ENCODE data around the gene CARMIL1.
"Not testable (repeated sequence)": the region's sequence is repeated elsewhere in the genome, so short reads cannot be mapped to it uniquely, and the experiment has no call there.

CARMIL1 gene

DNA sequence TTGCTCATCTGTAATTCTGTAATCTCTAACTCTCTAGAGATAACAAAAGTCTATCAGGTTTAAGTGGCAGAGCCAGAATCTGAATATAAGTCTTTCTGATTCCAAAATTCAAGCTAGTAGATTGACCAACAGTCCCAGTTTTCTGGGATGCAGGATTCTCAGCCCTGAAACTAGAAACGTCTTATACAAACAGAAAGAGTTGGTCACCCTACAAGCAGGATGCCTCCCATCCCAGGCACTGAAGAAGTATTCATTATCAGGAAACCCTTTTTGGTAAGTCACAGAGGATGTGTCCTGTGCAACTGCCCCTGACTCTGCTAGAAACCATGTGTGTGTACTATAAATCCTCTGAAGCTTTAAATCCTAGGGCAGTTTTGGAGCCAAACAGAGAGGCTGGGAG lies 135.0 kb downstream of the CARMIL1 start:
- DNase-seq, result no peak

DNA sequence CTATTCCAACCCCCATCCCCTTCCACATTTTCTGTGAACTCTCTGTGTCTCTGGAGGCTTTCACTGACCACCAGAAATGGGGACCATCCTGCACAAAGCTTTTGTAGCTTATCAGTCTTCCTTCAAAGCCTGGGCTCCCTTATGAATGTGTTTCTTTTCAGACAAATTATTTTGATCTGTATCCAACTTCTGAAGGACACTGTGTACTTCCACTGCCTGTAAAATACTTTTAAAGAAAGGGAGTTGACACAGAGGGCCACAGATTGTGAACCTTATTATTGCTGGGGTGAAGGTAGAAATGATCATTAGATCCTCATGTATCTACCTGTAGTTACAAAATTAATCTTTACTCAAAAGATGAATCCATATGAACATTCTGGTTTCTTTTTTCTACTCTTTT lies 135.6 kb downstream of the CARMIL1 start:
- no peak for DNase-seq

DNA sequence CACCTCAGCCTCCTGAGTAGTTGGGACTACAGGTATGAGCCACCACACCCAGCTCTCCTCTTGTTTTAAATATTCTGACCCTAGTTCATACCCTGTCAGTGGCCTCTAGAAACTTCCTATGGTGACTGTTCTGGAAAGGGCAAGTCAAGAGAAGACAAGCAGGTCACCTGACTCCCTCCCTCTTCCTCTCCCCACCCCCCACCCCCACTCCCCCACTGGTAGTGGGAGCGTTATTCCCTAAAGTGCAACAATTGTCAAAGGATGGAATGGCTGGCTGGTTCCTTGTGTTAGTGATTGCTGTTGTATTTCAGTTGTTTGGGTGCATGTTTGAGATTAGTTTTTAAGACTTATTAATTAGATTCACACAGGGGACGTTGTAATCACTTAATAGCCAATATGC lies 136.1 kb downstream of the CARMIL1 start:
- DNase-seq, result no peak

DNA sequence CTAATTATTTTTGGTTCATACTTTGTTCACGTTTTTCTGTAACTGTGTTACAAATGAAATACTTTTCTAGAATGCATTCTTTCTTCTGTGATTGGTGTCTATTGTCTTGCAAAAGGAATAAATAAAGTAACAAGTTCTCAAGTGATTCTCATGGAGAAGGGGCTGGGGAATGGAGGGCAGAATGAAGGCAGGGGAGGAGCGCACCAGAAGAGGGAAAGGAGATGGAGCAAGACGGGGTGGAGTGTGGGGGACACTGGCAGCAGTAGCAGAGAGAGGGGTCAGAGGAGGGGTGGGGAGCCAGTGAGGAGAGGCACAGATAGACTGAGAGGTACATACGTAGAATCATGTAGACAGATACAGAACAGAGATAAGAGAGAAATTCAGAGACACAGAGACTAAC lies 136.5 kb downstream of the CARMIL1 start:
- DNase-seq, result no peak

DNA sequence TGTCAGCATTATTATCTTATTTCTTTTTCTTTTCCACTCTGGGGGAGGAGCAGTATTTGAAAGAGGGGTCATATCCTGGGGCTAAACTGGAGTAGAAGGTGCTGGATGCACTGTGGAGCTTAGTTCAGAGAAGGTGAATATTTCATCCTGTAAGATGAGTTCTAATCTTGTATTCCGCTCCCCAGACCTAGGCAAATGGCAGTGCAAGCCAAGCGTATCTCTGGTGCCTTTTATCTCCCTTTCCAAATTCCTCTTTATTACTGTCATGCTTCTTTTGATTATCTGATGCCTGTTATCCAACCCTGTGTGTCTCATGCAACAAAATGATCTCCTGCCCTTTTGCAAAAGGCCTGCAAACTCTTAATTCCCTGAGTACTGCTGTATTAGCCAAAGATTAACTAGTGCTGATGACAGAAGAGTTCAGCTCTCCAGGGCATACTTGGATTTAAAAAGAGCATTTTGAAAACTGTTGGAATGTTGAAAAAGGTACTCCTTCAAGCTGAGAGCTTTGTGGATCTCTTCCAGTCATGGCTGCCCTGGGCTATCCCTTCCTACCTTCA lies 138.0 kb downstream of the CARMIL1 start:
- no peak for DNase-seq

DNA sequence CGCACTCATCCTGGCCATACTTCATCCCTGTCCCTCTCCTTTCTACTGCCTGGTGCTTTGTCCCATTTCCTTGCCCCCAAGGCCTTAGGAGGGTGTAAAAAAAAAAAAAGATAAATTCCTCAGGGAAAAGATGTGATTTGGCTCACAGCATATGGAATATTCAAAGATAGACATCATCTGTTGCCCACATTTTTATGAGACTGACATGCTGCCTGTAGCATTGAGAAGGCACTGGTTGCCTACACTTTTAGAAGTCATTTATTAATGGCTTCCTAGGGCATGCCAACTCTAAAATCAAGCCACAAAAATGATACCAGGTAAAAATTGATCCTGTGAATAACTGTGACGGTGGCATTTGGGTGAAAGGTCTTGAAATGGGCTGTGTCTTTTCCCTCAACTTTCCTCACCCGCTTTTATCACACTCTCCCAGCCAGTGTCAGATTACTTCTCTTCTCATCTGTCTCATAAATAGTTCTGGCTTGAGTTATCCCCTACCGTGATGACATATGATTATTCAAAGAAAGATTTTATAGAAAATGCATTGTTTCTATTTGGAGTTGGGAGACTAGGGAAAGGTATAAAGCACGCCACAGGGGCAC lies 139.4 kb downstream of the CARMIL1 start:
- no peak for DNase-seq

DNA sequence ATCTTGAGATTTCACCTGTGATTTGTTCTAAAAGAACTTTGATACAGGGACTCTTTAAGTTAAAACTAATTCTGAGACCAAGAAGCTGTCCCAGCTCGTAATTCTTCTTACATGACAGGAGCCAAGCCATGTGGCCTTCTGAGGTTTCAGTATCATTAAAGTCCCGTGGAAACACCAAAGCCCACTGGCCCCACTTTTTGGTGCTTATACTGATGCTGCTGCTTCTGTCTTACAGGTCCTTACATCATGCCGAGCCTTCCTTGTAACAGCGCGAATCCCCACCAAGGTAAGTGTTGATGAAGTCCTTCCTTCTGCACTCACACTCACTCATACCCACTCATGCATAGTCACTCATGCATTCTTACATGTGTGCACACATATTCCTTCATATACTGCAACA lies 140.7 kb downstream of the CARMIL1 start:
- no peak for DNase-seq

DNA sequence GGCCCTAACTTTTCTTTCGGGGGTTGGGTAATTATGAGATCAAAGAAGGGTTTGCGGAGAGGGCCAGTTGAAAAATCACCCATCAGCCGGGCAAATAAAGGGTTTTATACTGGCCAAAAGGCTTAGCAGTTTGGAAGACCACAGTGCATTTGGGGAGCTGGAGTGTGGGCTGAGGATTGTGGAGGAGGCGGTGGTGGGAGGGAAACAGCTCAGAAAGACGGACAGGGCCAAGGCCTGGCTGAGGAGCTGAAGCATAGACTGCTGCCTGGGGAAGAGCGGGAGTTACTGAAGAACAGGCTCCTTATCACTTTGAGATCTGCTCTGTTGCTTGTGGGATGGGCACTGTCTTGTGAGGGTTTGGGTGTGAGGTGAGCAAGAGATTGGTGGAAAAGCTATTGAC lies 144.2 kb downstream of the CARMIL1 start:
- DNase-seq, result no peak

DNA sequence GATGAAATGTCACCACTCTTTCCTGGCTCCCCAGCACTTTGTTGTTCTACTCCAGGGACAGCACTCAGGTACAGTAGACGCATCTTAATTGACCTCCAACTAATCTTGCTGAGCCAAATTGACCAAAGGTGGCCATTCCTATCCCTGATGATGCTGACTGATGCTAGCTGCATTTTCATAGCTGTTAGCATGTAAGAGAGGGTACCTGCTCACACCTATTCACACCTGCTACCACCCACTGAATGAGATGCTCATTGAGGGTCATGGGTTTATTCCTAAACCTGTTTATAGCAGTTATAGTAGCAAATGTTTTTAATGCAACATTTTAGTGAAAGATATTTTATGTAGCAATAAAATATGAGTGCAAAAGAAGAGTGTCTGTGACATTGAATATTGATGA lies 145.1 kb downstream of the CARMIL1 start:
- no peak for DNase-seq

DNA sequence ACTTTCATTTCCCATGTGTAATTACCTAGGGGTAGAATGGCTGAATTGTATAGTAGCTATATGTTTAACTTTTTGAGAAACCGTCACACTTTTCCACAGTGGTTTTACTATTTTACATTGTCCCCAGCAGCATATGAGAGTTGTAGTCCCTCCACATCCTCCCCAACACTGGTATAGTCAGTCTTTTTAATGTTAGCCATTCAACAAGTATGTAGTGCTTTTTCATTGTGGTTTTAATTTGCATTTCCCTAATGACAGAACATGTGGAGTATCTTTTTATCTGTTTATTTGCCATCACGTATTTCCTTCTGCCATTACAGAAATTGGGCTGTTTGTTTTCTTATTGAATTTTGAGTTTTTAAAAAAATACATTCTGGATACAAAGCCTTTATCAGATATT lies 148.4 kb downstream of the CARMIL1 start:
- no peak for DNase-seq

DNA sequence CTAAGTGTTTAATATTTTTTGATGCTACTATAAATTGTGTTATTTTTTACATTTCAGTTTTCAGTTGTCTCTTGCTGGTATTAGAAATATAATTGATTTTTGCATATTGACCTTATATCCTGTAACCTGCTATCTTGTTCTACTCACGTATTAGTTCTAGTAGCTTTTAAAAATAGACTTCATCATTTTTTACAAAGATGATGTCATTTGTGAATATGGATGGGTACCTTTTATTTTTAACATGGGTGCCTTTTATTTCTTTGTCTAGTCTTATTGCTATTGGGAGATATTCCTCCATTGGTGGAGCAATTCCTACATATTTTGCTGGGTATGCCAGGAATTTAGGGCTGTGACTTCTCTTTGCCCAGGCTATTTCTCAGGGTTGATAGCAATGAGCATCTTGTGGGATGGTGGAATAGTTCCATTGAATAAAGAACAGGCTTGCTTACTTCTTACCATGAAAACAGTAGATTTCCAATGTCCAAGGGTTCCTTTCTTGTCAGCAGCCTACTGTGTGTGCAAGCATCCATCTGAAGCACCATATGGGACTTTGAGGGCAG lies 149.7 kb downstream of the CARMIL1 start:
- DNase-seq, result no peak

DNA sequence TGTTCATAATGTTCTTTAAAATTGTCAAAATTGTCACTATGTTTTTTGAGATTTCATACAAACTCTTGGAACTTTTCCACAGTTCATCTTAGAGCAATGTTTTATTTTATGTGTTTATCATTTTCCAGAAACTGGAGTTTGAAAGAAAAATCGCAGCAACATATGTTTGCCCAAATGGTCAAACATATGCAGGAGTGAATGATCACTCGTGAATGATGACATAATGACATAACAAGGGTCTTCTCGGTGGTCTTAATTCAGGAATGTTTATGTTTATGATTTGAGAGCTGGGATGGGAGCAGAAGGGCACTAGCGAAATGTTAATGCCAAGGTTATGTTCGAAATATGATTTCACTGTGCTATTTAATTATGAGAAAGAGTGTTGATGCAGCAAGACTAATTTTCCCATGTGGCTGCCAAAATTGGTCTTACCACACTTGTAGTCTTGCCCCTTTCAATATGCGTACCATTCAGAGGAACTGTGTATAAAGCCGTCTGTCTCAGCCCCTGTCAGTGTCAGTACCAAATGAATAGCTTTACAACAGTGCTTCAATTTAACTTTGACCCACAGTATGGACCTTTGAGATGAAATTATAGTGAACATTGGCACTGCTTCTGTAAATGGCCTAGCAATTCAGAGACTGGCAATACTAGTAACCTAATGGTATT lies 152.3 kb downstream of the CARMIL1 start:
- no peak for DNase-seq

DNA sequence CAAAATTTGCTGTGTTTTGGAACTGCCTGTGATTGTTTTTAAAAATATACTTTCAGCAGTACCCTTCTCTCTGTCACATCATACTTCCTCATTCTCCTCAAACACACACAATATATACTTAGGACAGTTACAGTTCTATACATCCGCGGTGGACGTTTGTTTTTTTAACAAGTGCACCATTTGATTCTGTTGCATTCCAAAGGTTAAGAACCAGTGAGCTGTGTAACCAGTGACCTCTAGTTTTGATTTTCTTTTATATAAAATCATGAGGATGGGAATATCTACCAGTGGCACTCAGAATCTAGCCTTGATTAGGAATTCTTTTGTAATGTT lies 152.8 kb downstream of the CARMIL1 start:
- no peak for DNase-seq

DNA sequence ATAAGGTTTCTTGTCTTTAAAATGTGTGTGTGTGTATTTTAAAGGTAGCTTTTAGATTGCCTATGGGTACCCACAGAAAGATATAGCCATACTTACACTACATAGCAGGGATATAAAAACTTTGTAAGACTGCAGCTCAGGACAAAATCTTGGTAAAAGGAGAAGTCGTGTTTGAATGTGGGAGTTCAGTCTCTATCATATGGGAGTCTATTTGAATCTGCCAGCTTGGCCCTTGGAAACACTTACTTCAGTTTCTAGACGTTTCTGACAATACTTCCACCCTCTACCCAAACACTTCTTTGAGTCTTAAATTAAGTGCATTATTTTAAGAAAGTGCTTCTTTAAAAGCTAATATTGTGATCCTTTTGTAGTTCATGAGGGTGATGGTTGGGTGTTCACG lies 155.7 kb downstream of the CARMIL1 start:
- no peak for DNase-seq

DNA sequence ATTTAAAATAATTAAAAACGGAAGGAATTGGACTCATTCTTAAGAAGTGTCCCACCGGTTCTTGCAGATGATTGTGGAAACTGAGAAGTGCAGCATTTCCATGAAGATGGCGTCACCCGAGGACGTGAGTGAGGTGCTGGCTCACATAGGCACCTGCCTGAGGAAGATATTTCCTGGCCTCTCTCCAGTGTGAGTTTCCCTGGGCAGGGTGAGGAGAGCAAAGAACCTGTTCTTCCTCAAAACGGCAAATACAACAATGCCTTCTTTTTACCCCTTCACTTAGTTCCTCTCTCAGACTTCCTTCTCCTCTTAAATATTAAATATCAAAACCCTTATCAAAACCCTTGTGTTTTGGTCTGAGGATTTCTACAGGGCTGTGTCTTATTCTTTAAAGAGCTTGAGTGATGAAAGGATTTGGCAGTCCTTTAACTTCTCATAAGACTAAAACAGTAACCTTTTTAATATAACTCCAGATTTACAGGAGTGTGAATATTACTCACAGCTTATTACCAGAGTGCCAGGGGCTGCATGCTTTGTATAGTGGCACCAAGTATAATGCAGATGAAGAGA lies 156.3 kb downstream of the CARMIL1 start:
- no peak for DNase-seq

DNA sequence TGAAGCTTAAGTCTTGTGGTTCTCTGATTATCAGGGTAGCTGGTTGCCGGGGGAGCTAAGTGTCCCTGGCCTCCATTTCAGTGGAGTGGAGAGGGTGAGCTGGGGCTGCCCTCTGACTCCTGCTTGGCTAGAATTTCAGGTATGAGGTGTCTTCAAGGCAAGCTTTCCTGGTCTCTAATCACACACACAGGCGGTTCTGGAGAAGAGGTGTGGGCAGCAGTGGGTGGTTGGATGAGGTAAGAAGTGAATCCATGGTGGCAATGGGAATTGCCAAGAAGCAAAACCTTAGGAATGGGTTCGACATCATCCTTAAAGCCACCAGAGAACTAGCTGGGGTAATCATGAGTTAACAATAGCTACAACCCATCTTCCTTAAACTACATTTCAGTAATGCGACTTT lies 157.6 kb downstream of the CARMIL1 start:
- no peak for DNase-seq

DNA sequence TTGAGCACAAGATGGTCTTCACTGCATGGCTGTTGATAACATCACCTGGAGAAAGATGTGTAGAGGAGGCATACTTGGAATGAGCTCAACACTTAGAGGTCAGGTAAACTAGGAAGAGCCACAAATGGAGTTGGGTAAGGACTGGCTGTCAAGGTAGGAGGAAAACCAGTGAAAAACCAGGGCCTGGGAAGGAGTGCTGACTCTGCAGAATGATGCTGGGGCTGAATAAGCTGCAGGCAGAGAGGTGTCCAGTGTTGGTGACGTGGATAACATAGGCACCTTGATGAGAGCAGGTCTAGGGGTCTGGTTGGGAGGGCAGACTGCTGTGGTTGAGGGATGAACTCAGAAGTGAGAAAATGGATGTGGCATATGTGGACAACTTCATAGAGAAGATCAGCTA lies 160.2 kb downstream of the CARMIL1 start:
- DNase-seq, result no peak

DNA sequence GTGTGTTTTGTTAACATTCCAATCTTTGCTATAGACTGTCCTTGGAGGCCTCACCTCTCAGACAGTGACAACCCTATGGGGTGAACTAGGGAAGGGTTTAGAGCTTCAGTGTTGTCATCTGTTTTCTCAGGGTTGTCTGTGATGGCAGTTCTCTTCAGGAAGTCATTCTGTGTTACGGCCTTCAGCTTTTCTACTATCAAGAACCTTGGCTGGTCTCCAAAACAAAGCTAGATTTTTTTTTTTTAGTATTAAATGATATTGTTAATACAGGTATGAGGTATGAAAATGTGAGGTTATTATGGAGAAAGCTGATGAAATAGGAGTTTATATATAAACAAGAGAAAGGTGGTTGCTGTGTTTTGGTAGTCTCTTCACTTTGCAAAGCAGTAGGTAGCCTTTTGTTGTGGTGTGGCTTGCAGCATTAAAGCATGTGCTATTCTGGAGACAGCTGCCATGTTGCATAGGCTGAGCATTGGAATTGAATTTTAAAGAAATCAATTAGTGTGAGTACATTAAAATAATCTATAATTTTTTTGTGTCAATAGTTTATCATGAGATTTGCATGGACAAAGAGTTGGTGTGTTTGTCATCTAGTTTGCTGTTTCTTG lies 162.6 kb downstream of the CARMIL1 start:
- DNase-seq, result peak in 1 of 2 donors; percentile 4

DNA sequence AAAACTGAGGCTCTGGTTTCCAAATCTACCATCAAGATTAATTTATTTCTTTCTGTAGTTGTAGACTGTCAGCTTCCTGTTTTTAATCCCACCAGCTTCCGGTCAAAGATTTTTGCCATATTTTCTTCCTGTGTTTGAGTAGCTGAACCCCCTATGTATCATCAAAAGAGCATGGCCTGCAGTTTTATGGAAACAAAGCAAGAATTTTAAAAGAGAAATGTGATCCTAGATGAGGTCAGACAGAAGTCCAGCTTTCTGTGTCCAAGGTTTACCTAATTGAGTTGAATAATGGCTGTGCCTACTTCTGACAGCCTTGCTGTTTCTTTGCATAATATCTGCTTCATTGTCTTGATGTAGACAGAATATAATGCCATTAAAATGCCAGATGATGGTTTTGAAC lies 163.7 kb downstream of the CARMIL1 start:
- DNase-seq, result no peak

DNA sequence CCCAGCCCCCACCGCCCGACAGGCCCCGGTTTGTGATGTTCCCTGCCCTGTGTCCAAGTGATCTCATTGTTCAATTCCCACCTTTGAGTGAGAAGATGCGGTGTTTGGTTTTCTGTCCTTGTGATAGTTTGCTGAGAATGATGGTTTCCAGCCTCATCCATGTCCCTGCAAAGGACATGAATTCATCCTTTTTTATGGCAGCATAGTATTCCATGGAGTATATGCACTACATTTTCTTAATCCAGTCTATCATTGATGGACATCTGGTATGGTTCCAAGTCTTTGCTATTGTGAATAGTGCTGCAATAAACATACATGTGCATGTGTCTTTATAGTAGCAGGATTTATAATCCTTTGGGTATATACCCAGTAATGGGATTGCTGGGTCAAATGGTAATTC lies 165.3 kb downstream of the CARMIL1 start:
- not testable (repeated sequence) for DNase-seq

DNA sequence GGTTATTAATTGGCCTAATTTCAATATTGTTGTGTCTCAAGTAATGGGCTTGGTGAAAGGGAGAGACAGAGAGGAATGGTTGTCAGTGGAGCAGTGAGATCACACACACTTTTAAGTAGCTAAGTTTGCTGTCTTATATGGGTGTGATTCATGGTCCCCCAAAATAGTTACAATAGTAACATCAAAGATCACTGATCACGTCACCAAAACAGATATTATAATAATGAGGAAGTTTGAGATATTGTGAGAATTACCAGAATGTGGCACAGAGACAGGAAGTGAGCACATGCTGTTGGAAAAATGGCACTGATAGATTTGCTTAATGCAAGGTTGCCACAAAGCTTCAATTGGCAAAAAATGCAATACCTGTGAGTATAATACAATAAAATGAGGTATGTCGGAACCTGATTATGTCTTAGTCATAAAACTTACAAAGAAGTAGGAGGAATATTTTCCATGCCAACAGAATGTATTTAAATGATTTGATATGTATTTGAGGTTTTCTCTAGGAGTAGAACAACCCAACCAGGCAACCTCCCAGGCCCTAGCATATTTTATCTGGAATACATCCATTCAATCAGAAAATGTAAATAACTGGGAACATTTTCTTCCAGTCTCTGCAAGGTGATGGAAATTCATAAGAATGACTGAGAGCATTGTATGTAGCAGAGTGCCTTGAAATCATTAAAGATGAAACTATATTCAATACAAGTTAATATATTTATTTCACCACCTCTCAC lies 167.8 kb downstream of the CARMIL1 start:
- DNase-seq, result no peak

DNA sequence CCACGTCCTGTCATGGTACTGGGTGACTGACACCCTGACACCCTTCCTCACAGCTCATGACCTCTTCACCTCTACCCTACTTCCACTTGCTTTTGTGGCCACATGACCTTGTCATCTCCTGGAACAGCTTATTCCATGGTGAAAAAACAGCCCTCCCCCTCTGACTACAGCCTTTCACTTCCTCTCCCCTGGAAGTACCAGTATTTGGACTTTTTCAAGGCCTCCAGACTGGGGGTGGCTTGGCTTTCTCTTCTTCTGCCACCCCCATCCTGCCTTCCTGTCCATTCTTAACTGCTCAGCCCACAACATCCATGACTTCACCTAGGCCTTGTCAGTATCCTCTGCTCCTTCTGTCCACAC lies 168.4 kb downstream of the CARMIL1 start:
- peak in 1 of 2 donors; percentile 44 for DNase-seq

DNA sequence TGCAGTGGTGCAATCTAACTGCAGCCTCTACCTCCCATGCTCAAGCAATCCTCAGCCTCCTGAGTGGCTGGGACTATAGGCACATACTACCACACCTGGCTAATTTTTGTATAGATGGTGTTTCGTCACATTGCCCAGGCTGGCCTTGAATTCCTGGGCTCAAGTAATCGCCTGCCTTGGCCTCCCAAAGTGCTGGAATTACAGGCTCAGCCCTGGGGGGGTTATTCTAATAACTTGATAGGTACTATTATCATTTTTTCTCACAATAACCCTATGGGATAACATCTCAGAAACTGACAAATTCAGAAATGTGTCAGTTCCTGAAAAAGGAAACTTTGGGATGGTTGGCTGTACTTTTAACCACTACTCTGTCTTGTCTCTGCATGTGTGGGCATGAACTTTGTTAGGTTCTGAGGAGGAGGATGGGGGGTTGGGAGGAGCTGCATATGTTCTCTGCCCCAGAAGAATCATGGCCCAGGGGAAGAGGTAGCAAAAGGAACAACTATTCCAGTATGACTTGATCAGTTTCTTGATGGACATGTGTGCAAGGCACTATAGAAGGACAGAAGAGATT lies 169.9 kb downstream of the CARMIL1 start:
- no peak for DNase-seq

Data from CD4-positive, alpha-beta T cell treated with Interleukin-4 for 1 hour (primary cell).